Trophoblast cell (in vitro differentiated cells and primary cell): Measurements from ENCODE around the gene PLPP4.

Experiments used
- DNase-seq, 2 donors: peaks; one replicate each; pipeline ENCODE4 v3.0.0-alpha.2; 2016
- H2AFZ ChIP-seq: 2 replicates; pipeline ENCODE4 v1.6.1; 2013; ENCODE audit warnings: low read length, moderate library complexity, mild to moderate bottlenecking; ENCODE audit not compliant: insufficient read depth, poor library complexity
- H2AK5ac ChIP-seq: 2 replicates; pipeline ENCODE4 v1.6.1; 2013; ENCODE audit warnings: mild to moderate bottlenecking, low read length
- H2BK120ac ChIP-seq: 2 replicates; pipeline ENCODE4 v1.6.1; 2013; ENCODE audit warnings: low read length, mild to moderate bottlenecking, moderate library complexity; ENCODE audit not compliant: insufficient read depth, poor library complexity
- H2BK12ac ChIP-seq: 2 replicates; pipeline ENCODE4 v1.6.1; 2013; ENCODE audit warnings: mild to moderate bottlenecking, low read length, moderate library complexity
- H2BK5ac ChIP-seq: 2 replicates; pipeline ENCODE4 v1.6.1; 2013; ENCODE audit warnings: low read length, low read depth, moderate library complexity, mild to moderate bottlenecking; ENCODE audit not compliant: poor library complexity
- H3K14ac ChIP-seq: 2 replicates; pipeline ENCODE4 v1.6.1; 2013; ENCODE audit warnings: mild to moderate bottlenecking, low read length
- H3K18ac ChIP-seq: 2 replicates; pipeline ENCODE4 v1.6.1; 2013; ENCODE audit warnings: mild to moderate bottlenecking, low read length
- H3K23ac ChIP-seq: 2 replicates; pipeline ENCODE4 v1.6.1; 2013; ENCODE audit warnings: low read length
- H3K27ac ChIP-seq: 2 replicates; pipeline ENCODE4 v1.5.1; 2013; ENCODE audit warnings: low read depth, mild to moderate bottlenecking, inconsistent platforms, low read length, moderate library complexity
- H3K27me3 ChIP-seq: 2 replicates; pipeline ENCODE4 v1.6.1; 2013; ENCODE audit warnings: inconsistent platforms, mild to moderate bottlenecking, low read length, moderate library complexity; ENCODE audit not compliant: insufficient read depth
- H3K36me3 ChIP-seq, 2 experiments: 1 replicate in 1 of 2; 2 replicates in 1 of 2; pipeline ENCODE4 v1.6.1; 2013; ENCODE audit warnings: low read length in 2 of 2, mild to moderate bottlenecking in 2 of 2, moderate library complexity in 1 of 2; ENCODE audit not compliant: insufficient read depth in 2 of 2, control insufficient read depth in 1 of 2
- H3K4ac ChIP-seq: 2 replicates; pipeline ENCODE4 v1.6.1; 2013; ENCODE audit warnings: low read depth, mild to moderate bottlenecking, low read length, moderate library complexity
- H3K4me1 ChIP-seq, 2 experiments: 1 replicate in 1 of 2; 2 replicates in 1 of 2; pipeline ENCODE4 v1.6.1; 2013; ENCODE audit warnings: low read length in 2 of 2, mild to moderate bottlenecking in 2 of 2, moderate library complexity in 1 of 2; ENCODE audit not compliant: insufficient read depth in 2 of 2, control insufficient read depth in 1 of 2
- H3K4me2 ChIP-seq: 2 replicates; pipeline ENCODE4 v1.6.1; 2013; ENCODE audit warnings: inconsistent platforms, mild to moderate bottlenecking, low read length, moderate library complexity
- H3K4me3 ChIP-seq: 2 replicates; pipeline ENCODE4 v1.5.1; 2013; ENCODE audit warnings: mild to moderate bottlenecking, low read depth, low read length, inconsistent platforms
- H3K79me1 ChIP-seq: one replicate; pipeline ENCODE4 v1.6.1; 2013; ENCODE audit warnings: low read length
- H3K79me2 ChIP-seq: 2 replicates; pipeline ENCODE4 v1.6.1; 2013; ENCODE audit warnings: low read length, mild to moderate bottlenecking; ENCODE audit not compliant: control insufficient read depth, insufficient read depth, poor library complexity
- H3K9ac ChIP-seq: 2 replicates; pipeline ENCODE4 v1.6.1; 2013; ENCODE audit warnings: mild to moderate bottlenecking, low read length
- H3K9me3 ChIP-seq: 2 replicates; pipeline ENCODE4 v1.6.1; 2013; ENCODE audit warnings: low read depth, mild to moderate bottlenecking, control low read depth, inconsistent platforms, low read length; ENCODE audit not compliant: insufficient read depth
- H4K12ac ChIP-seq: 2 replicates; pipeline ENCODE4 v1.6.1; 2013; ENCODE audit warnings: low read depth, mild to moderate bottlenecking, low read length, moderate library complexity
- H4K8ac ChIP-seq: 2 replicates; pipeline ENCODE4 v1.6.1; 2013; ENCODE audit warnings: low read depth, mild to moderate bottlenecking, low read length, moderate library complexity
- H4K91ac ChIP-seq: one replicate; pipeline ENCODE4 v1.6.1; 2013; ENCODE audit warnings: low read depth, mild to moderate bottlenecking, low read length, moderate library complexity
- WGBS: extraction: QIAGEN DNeasy Blood & Tissue Kit; methylation state at CpG from one replicate; pipeline ENCODE4 v1.1.7; 2013; ENCODE audit warnings: missing lambda C conversion rate; ENCODE audit not compliant: insufficient read length, insufficient coverage; ENCODE audit errors: extremely low coverage; 5-methylcytosine and 5-hydroxymethylcytosine counted together

Gene PLPP4

DNA sequence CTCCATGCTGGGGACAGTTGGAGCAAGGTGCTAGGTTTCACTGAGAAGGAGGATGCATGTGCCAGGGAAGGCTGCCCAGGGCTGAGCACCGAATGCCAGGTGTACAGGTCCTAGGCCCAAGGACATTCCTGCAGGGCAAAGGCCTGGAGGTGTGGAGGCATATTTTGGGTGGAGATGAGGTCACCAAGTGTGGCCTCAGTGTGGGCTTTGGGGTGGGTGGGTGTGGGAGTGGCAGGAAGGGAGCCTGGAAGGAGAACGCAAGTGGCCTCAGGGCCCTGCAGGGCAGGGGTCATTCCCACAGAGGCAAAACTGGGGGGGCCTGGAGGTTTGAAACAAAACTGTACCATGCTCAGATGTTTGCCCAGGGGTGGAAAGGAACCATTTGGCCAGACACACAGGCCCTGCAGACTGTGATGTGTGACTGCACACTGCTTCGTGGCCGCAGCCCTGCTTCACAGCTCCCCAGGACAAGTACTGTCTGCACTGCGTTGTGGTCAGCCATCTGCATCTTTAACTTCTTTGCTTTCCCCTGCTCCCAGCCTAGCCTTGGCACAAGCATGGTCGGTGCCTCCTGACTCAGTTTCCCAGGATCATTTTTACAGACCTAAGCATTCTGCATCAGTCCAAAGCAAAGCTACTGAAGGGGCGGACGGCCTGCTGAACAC, 5.1 kb downstream of the PLPP4 start:
- Histone ChIP-seq H2BK5ac (no peak overlapping the region), H3K4ac (no peak overlapping the region), H3K79me2 (no peaks in the 10 kb centered on the region), H3K27ac (no peak overlapping the region), H3K27me3 (peaks cover 11% of the 10 kb centered on the region), H4K12ac (no peak overlapping the region), H2BK120ac (no peak overlapping the region), H3K79me1 (peaks cover 7% of the 10 kb centered on the region), H2BK12ac (no peak overlapping the region), H2AFZ (no peak overlapping the region), H3K4me3 (no peak overlapping the region), H3K36me3 (no peaks in the 10 kb centered on the region), H3K14ac (no peak overlapping the region), H2AK5ac (no peak overlapping the region), H3K4me1 (peaks cover 13 to 18% of the 10 kb centered on the region in 2 experiments), H3K9ac (no peak overlapping the region), H3K23ac (no peak overlapping the region), H3K4me2 (no peak overlapping the region), H3K9me3 (peaks cover 2% of the 10 kb centered on the region), H4K91ac (no peak overlapping the region), H4K8ac (no peak overlapping the region), H3K18ac (no peak overlapping the region)
- no peak for DNase-seq
- no CpG with 5 or more reads among the region's 8 CpGs for WGBS

DNA sequence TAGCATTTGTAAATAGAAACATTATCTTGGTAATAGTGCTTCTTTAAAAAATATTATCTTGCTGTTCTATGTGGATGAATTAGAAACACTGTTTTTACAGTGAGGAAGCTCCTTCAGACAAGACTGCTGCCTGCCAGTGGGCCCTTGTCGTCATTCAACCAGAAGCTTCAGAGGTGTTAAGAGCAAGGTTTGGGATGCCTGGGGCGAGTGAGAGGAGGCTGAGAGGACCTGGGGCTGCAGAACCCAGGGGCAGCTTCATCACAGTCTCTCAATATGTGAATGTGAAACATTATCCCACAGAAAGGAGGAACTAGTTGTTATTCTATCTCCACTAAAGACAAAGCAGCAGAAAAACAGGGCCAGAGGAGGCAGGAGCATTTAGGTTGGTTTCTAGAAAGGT, 8.1 kb downstream of the PLPP4 start:
- Histone ChIP-seq H3K27ac (no peak overlapping the region), H3K79me2 (no peaks in the 10 kb centered on the region), H2BK120ac (no peak overlapping the region), H3K4ac (no peak overlapping the region), H2BK5ac (no peak overlapping the region), H2AFZ (no peak overlapping the region), H4K91ac (no peak overlapping the region), H3K18ac (no peak overlapping the region), H3K14ac (no peak overlapping the region), H4K12ac (no peak overlapping the region), H2AK5ac (no peak overlapping the region), H3K23ac (no peak overlapping the region), H3K27me3 (no peaks in the 10 kb centered on the region), H2BK12ac (no peak overlapping the region), H3K9me3 (peaks cover 2% of the 10 kb centered on the region), H3K36me3 (no peaks in the 10 kb centered on the region), H3K79me1 (peaks cover 3% of the 10 kb centered on the region), H3K4me2 (no peak overlapping the region), H3K9ac (no peak overlapping the region), H3K4me3 (no peak overlapping the region), H3K4me1 (peaks cover 4 to 10% of the 10 kb centered on the region in 2 experiments), H4K8ac (no peak overlapping the region)
- no peak for DNase-seq
- WGBS = no CpG with 5 or more reads among the region's 2 CpGs

DNA sequence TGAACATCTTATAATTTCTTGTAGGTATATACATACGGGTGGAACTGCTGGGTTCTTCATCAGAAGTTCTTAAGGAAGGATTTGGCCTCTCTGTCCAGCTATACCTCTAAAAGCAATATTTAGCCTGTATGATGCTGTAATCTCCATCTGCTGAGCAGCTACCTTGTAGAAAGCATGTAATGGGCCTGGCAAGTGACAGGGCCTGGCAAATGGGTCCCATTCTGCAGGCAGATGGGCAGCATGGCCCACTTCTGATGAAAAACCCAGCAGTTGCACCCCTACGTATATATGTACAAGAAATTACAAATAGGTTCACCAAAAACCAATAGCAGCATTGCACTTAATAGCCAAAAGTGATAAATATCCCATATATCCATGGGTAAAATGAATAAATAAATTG, 9.0 kb downstream of the PLPP4 start:
- Histone ChIP-seq H4K12ac (no peak overlapping the region), H4K91ac (no peak overlapping the region), H3K27ac (no peak overlapping the region), H3K4me3 (no peak overlapping the region), H3K9ac (no peak overlapping the region), H3K14ac (no peak overlapping the region), H3K4me2 (no peak overlapping the region), H2AK5ac (no peak overlapping the region), H2BK5ac (no peak overlapping the region), H3K27me3 (no peaks in the 10 kb centered on the region), H3K79me2 (no peaks in the 10 kb centered on the region), H3K79me1 (peaks cover 3% of the 10 kb centered on the region), H3K4ac (no peak overlapping the region), H3K23ac (no peak overlapping the region), H2AFZ (no peak overlapping the region), H3K4me1 (peaks cover 4 to 8% of the 10 kb centered on the region in 2 experiments), H3K36me3 (no peaks in the 10 kb centered on the region), H2BK120ac (no peak overlapping the region), H4K8ac (no peak overlapping the region), H2BK12ac (no peak overlapping the region), H3K18ac (no peak overlapping the region), H3K9me3 (peaks cover 2% of the 10 kb centered on the region)
- WGBS = no CpG with 5 or more reads among the region's 2 CpGs
- DNase-seq = no peak

DNA sequence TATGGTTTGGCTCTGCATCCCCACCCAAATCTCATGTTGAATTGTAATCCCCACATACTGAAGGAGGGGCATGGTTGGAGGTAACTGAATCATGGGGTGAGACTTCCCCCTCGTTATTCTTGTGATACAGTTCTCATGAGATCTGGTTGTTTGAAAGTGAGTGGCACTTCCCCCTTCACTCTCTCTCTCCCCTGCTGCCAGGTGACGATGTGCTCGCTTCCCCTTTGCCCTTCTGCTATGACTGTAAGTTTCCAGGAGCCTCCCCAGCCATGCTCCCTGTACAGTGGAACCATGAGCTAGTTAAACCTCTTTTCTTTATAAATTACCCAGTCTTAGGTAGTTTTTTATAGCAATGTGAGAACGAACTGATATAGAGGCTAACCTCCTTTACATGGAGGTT, 16.6 kb downstream of the PLPP4 start:
- Histone ChIP-seq H3K4ac (no peak overlapping the region), H2BK5ac (no peak overlapping the region), H2AK5ac (no peak overlapping the region), H4K8ac (no peak overlapping the region), H3K14ac (no peak overlapping the region), H3K4me3 (no peak overlapping the region), H2AFZ (no peak overlapping the region), H3K36me3 (no peaks in the 10 kb centered on the region), H3K79me2 (peaks cover 3% of the 10 kb centered on the region), H3K27me3 (no peaks in the 10 kb centered on the region), H3K79me1 (peaks cover 5% of the 10 kb centered on the region), H3K4me1 (peaks cover 13 to 14% of the 10 kb centered on the region in 2 experiments), H3K23ac (no peak overlapping the region), H2BK12ac (no peak overlapping the region), H3K18ac (no peak overlapping the region), H4K12ac (no peak overlapping the region), H4K91ac (no peak overlapping the region), H2BK120ac (no peak overlapping the region), H3K4me2 (no peak overlapping the region), H3K27ac (no peak overlapping the region), H3K9me3 (peaks cover 2% of the 10 kb centered on the region), H3K9ac (no peak overlapping the region)
- WGBS = no CpG with 5 or more reads among the region's 4 CpGs
- DNase-seq = no peak
